ENCODE measurements around the gene PANX2.

PANX2 gene

DNA sequence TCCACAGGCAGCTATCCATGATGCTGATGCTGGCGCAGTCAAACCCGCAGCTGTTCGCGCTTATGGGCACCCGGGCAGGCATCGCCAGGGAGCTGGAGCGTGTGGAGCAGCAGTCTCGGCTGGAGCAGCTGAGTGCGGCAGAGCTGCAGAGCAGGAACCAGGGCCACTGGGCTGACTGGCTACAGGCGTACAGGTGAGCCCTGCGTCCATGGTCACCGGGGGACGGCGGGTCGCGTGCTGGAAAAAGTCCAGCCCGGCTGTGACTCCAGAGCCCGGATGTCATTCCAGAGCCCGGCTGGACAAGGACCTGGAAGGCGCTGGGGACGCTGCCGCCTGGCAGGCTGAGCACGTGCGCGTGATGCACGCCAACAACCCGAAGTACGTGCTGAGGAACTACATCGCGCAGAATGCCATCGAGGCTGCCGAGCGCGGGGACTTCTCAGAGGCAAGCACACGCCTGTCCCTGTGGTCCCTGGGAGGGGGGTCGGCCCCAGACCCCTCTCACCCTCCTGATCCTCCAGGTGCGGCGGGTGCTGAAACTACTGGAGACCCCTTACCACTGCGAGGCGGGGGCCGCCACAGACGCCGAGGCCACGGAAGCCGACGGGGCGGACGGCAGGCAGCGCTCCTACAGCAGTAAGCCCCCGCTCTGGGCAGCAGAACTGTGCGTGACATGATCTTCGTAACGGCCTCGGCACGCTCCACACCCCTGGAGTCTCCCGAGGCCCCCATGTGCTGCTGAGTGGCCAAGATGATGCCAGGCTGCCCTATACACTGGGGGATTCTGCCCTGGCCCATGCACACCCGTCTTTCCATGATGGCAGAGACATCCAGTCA, 46.4 kb downstream of the PANX2 start:
- no peak for DNase-seq

DNA sequence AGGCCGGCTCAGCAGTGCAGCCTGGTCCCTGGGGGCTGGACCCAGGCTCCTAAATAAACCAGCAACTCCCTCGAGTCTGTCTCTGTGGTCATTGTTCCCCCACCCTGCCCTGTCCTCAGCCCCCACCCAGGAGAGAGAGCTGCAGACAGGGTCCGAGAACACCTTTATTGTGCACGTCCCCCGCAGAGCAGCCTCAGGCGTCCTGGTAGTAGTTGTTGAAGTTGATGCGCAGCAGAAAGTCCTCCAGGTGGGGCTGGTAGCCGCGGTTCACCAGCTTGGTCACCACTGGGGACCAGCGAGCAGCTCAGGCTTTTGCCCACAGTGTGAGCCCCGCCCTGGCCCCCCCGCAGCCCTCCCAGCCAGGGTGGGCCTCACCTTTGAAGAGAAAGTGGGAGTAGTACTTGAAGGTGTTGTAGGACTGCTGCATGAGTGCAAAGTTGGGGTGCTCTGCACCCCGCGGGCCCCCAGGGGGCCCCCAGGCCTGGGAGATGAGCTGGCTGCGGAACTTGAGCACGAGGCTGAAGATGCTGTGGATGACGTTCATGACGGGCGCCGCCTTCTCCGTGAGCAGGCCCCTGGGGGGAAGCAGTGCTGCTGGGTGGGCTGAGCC, 47.1 kb downstream of the PANX2 start:
- no peak for DNase-seq

DNA sequence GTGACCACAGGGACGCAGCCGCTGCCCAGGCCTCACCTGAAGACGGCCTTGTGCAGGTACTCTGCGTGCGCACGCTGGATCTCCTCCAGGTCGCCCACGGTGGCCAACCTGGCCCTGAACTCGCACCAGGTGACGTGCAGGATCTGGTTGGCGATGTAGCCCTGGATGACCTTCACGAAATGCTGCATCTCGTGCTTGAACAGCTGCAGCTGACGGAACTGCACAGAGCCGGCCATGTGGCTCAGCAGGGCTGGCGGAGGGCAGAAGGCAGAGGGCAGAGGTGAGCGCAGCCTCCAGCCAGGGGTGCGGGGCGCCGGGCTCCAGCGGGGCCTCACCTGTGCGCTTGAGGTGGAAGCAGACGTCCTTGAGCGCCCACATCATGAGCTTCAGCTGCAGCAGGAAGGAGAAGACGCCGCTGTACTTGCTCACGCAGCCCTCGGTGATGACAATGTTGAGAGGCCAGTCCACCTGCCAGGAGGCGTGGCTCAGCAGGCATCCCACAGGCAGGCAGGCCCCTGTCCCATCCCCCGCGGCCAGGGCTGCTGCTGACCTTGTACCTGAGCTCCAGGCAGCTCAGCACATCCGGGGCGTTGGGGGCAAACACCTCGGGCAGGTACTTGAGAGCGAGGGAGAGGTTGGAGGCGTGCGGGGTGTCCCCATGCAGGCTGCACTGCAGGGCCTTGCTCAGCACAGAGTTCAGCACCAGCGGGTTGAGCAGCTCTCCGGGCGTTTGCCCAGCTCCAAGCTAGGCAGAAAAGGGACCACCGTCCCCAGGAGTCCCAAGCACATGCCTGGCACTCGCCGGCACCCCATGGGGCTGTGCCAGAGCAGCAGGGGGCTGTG, 47.8 kb downstream of the PANX2 start:
- DNase-seq = no peak

DNA sequence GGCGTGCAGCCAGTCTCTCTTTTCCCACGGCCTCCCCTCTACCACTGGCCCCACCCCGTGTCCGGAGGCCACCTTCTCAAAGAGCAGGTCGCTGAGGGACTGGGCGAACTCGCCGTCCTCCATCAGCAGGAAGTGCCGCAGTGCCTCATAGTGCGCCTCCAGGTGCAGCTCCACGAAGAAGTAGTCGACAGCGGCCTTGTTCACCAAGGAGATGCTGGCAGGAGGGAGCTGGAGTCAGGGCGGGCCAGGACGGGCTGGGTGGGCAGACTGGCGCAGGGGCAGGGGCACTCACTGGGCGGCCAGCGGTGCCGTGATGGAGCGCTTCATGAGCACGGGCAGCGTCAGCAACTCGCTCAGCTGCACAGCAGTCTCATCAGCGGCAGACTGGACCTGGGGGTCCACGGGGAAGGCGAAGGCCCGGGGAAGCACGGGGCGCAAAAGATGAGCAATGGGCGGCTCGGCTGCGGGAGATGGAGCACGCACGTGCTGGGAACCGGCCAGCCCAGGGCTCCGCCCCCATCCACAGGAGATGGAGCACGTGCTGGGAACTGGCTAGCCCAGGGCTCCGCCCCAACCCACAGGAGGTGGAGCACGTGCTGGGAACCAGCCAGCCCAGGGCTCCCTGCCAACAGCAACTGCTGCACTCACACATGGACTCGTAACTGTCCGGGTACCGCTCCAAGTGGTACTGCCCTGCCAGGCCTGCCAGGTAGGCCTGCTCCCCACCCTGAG, 48.6 kb downstream of the PANX2 start:
- DNase-seq = no peak

DNA sequence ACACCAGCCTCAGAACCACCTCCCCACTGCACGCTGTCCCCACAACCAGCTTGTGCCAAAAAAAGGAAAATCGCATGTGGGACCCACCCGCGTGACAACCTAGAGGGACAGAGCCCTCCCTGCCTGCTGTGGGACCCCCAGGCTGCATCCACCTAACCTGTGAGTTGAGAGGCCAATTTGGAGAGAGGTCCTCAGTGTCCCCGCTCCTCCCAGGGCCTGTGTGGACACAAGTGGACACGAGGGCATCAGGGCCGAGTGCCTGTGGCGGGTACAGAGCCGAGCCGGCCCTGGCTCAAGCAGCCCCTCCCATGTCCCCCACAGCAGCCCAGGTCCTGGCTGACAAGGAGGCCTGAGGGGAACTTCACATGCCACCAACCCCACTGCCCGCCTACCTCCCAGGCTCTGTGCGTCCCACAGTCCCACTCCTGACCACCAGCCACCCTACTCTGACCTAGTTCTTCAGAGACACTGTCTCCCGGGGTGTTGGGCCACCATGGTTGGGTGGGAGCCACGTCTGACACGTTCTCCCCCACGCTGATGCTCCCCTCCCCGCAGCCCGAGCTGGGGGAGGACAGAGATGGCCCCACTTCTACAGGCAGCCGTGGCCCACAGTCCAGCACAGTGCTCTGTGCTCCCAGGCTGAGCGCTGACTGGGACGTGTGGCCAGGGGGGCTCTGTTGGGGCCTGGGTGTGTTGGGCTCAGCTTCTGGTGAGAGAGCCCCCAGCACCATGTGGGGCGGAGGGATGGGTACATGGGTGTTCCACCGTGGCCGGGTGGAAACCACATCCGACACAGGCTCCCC, 49.5 kb downstream of the PANX2 start:
- no peak for DNase-seq

DNA sequence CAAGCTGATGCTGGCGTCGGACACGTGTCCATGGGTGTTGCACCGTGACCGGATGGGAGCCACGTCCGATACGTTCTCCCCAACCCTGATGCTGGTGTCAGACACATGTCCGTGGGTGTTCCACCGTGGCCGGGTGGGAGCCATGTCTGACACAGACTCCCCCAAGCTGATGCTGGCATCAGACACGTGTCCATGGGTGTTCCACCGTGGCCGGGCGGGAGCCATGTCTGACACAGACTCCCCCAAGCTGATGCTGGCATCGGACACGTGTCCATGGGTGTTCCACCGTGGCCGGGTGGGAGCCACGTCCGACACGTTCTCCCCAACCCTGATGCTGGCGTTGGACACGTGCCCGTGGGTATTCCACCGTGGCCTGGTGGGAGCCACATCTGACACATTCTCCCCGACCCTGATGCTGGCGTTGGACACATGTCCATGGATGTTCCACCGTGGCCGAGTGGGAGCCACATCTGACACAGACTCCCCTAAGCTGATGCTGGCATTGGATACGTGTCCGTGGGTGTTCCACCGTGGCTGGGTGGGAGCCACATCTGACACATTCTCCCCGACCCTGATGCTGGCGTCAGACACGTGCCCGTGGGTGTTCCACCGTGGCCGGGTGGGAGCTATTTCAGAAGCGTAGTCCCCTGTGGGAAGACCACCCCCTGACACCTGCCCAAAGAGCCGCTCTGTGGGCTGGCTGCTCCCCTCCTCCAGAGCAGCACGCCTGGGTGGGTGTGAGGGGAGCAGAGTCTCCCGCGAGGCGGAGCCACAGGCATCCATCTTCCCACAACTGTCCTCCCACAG, 50.3 kb downstream of the PANX2 start:
- DNase-seq = no peak

DNA sequence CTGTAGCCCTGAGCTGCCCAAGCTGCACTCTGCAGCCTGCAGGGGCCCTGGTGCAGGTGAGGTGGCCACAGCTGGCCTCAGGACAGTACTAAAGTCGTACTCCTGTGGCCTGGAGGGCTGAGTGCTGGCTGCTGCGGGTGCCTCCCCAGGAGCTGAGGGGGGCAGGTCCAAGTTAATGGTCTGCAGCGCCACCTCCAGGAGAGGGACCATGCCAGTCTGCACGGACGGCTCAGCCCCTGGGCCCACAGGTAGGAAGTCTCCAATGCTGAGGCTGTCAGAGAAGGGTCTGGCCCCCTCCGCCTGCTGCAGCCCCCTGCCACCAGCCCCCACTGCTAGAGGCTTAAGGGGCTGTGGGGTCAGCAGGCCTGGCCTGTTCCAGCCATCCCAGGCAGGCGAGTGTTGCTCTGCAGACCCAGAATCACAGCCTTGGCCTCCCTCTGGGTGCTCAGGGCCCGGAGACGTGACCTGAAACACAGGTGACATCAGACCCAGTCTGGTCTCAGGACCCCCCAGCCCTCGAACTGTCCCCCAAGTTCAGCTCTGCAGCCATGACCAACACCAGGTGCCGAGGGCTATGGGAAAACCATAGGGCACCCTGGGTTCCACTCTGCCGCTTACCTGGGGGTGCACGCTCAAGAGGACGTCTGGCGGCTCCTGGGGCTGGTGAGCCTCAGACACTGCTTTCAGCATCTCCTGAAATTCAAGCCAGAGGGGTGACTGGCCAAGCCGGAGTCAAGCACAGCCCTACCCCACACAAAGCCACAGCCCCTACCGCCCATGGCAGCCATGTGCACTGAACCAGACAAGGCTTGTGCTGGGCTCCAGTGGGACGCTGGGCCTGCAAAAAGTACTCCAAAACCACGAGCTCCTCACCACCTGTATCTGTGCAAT, 51.1 kb downstream of the PANX2 start:
- DNase-seq = no peak

DNA sequence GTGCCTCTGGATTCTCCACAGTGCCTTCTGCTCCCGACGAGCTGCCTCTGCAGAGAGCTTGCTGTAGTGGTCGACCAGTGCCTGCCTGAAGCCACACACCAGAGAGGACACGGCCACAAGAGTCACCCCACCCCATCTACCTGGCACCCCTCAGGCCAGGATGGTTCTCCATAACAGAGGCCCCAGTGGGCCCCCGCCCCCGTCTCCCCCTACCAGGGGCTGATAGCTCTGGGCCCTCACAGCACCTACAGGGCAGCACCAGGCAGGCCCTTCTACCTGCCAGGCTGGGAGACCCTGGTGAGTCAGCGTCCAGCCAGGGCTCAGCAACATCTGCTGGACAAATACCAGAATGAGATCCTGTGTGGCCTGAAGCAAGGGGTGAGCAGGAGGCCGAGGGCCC, 52.0 kb downstream of the PANX2 start:
- DNase-seq = no peak

DNA sequence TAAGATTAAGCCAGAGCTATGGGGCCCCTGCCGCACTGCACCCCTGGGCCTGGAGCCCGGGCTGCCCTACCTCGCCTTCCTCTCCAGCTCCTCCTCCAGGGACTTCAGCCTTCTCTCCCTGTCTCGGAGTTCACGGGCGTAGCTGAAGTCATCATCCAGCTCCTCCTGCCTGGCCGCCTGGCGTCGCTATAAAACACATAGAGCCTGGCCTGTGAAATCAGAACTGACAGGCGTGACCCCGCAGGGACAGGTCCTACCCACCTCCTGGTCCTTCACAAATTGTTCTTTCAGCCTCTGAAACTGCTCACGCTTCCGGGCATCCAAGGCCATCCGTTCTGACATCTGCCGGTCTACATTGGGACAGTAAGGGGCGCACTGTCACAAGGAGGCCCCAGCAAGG, 53.5 kb downstream of the PANX2 start:
- no peak for DNase-seq

DNA sequence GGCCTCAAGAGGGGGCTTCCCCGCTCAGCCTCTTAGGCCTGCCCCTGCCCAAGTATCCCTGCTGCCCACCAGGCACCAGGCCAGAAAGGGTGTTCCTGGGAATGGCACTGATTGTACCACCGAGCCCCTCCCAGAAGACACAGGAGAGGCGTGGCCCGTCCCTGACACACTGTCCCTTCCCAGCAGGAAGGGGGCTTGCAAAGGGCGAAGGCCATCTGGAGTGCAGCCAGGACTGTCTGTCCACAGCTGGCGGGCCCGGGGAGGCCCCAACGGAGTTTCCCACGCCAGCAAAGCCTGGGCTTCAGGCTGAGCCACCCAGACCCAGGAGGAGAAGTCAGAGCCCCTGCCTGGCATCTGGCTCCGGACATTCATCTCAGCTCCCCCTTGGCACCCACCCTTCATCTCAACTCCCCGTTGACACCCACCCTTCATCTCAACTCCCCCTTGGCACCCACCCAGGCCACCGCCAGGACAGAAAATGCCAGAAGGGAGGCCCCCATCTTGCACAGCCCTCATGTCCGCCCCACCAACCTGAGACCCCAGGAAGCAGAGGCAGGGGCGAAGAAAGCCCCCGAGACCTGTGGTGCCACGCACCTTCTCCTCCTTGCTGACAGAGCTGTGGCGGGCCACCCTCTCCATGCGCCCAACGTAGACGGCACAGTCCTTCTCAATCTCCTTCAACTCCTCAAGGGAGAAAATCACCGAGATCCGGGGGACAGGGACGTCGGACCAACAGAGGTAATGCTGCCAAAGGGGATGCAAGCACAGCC, 54.9 kb downstream of the PANX2 start:
- DNase-seq = no peak

DNA sequence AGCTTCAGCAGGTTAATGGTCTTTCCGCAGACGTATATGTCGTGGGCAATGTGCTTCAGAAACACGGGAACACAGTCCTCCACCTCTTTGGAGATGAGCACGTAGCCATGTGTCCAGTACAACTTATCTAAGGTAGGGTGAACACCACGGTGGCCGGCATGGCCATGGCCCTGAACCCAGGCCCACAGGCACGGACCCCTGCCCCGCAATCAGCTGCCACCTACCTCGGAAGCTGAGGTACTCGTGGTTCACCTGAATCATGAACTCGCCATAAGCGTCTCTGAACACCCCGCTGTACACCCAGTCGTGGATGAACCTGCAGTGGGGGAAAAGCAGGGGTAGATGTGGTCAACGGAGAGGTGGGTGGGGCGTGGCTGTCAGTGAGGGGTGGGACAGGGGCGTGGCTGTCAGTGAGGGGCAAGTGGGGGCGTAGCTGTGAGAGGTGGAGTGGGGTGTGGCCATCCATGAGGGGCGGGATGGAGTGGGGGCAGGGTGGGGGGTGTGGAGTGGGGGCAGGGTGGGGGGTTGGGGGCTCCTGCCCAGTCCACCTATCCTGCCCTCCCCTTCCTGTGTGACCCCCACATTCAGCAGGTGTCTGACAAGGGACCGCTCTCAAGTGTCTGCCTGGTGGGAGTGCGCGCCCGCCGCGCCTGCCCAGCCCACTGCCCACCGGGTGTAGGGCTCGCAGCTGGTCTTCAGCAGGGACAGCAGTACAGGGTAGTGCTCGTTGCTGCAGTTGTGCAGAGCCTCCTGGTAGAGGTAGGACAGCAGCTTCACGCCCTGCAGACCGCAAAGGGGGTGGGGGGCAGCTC, 55.7 kb downstream of the PANX2 start:
- no peak for DNase-seq

DNA sequence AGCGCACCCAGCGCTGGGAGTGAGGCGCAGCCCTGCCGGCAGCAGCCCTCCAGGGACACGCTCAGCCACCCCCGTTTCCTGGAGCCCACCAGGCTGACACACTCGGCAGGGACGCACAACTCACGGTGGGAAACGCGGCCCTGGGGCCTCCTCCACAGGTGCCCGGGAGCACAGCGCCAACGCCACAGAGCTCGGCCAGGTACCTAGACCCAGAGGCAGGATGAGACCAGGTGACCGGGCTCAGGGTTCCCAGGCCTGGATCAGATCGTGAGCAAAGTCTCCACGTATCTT, 56.3 kb downstream of the PANX2 start:
- no peak for DNase-seq

DNA sequence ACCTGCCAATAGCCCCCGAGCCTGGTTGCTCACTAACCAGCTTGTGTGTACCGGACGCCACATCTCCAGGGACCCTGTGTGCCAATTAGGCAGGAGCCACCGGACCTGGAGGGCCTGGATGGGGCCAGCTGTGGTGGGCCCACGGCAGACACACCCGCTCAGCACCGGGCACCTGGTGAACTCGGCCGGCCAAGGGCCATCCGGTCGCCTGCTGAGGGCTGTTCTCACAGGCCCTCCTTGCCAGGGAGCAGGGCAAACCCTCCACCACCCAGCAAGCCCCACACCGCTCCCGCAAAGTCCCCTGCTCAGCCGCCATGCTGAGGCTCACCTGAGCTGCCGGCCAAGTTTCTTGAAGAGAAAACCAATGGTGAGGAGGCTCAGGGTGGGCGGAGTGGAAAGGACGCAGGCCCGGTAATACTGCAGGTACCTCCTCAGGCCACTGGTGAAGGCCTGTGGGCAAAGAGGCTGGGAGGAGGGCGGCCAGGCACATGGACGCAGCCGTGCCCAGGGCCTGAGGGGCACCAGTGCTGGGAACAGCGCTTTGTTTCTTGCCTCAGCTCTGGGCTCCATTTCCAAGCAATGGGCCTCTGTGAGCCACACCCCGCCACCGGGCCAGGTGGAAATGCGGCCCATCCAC, 57.2 kb downstream of the PANX2 start:
- DNase-seq = no peak

DNA sequence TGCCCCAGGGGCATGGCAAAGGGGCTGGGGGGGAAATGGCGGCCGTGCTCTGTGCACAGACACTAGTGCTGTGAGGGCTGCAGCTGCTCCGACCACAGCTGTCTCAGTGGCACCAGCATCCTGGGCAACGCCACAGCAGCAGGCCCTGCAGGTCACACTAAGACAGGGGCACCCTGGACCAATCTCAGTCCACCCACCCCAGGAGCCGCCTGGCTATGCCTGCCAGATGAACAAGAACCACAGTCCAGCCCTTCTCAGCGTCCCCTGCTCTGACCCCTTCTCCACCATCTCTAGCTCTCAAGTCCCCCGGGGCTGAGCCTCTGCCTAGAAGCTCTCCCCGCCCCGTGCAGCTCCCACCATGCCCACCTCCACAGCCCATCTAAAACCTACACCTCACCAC, 57.8 kb downstream of the PANX2 start:
- no peak for DNase-seq

DNA sequence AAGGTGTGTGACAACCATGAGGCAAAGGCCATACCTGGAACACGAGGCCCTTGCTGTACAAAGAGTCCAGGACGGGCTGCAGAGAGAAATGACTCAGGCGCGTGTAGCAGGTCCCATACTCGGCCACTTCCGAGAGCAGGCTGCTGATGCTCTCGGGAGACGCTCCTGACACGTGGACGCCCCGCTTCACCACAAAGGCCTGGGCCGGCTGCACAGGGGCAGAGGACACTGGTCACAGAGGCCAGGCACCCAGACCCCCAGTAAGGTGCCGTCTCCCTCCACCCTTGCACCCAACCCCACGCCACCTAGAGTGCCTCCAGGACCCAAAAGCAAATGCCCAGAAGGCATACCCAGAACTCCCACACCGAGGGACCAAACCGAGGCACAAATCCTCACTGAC, 58.8 kb downstream of the PANX2 start:
- DNase-seq = no peak
